IPS-18c (cell line): ENCODE data around the gene MND1.
"Not testable (repeated sequence)": the region's sequence is repeated elsewhere in the genome, so short reads cannot be mapped to it uniquely, and the experiment has no call there.

Experiments used
- H3K4me3 ChIP-seq: 2 replicates; pipeline ENCODE4 v1.7.0; 2013; ENCODE audit warnings: low read depth, mild to moderate bottlenecking, low read length, moderate library complexity; ENCODE audit not compliant: insufficient read depth
- H3K9me3 ChIP-seq: one replicate; pipeline ENCODE4 v1.6.1; 2013; ENCODE audit warnings: mild to moderate bottlenecking, low read length, moderate library complexity; ENCODE audit not compliant: control insufficient read depth, insufficient read depth

MND1 gene

GRCh38 chr4:153383131-153383530 lies 38.6 kb downstream of the MND1 start:
- H3K9me3 ChIP-seq, result no peaks in the 10 kb centered on the region
- no peak overlapping the region for H3K4me3 ChIP-seq

GRCh38 chr4:153384160-153384559 lies 39.7 kb downstream of the MND1 start:
- Histone ChIP-seq H3K9me3 (no peaks in the 10 kb centered on the region), H3K4me3 (no peak overlapping the region)

GRCh38 chr4:153385784-153386183 lies 41.3 kb downstream of the MND1 start:
- Histone ChIP-seq H3K4me3 (no peak overlapping the region), H3K9me3 (no peaks in the 10 kb centered on the region)

- Histone ChIP-seq H3K9me3 (peaks cover 4% of the 10 kb centered on the region), H3K4me3 (no peak overlapping the region)
These were observed 43.5 kb downstream of the MND1 start for GRCh38 chr4:153387981-153388380.

GRCh38 chr4:153393397-153393796 lies 48.9 kb downstream of the MND1 start:
- Histone ChIP-seq H3K4me3 (no peak overlapping the region), H3K9me3 (peaks cover 4% of the 10 kb centered on the region)

- peaks cover 4% of the 10 kb centered on the region for H3K9me3 ChIP-seq
- no peak overlapping the region for H3K4me3 ChIP-seq
These were observed 50.5 kb downstream of the MND1 start for GRCh38 chr4:153394945-153395344.

- no peaks in the 10 kb centered on the region for H3K9me3 ChIP-seq
- H3K4me3 ChIP-seq, result no peak overlapping the region
These were observed 54.2 kb downstream of the MND1 start for GRCh38 chr4:153398713-153399112.

GRCh38 chr4:153399358-153399757 lies 54.9 kb downstream of the MND1 start:
- Histone ChIP-seq H3K9me3 (no peaks in the 10 kb centered on the region), H3K4me3 (no peak overlapping the region)

- H3K4me3 ChIP-seq, result no peak overlapping the region
These were observed 57.0 kb downstream of the MND1 start for GRCh38 chr4:153401501-153401900.

GRCh38 chr4:153402366-153402765 lies 57.9 kb downstream of the MND1 start:
- Histone ChIP-seq H3K4me3 (no peak overlapping the region), H3K9me3 (peaks cover 2% of the 10 kb centered on the region)

More at GRCh38 chr4:153401501-153401900, 57.0 kb downstream of the MND1 start:
- peaks cover 2% of the 10 kb centered on the region for H3K9me3 ChIP-seq

GRCh38 chr4:153403726-153404125 lies 59.2 kb downstream of the MND1 start:
- Histone ChIP-seq H3K9me3 (peaks cover 2% of the 10 kb centered on the region), H3K4me3 (no peak overlapping the region)

GRCh38 chr4:153407906-153408305 lies 63.4 kb downstream of the MND1 start:
- no peak overlapping the region for H3K4me3 ChIP-seq
- H3K9me3 ChIP-seq, result peaks cover 2% of the 10 kb centered on the region

GRCh38 chr4:153408932-153409331 lies 64.4 kb downstream of the MND1 start:
- H3K9me3 ChIP-seq, result peaks cover 2% of the 10 kb centered on the region
- H3K4me3 ChIP-seq, result no peak overlapping the region

GRCh38 chr4:153409412-153409811 lies 64.9 kb downstream of the MND1 start:
- H3K4me3 ChIP-seq, result no peak overlapping the region

GRCh38 chr4:153409924-153410501 lies 65.5 kb downstream of the MND1 start:
- H3K4me3 ChIP-seq, result no peak overlapping the region
- H3K9me3 ChIP-seq, result peaks cover 2% of the 10 kb centered on the region

More at GRCh38 chr4:153409412-153409811, 64.9 kb downstream of the MND1 start:
- peaks cover 2% of the 10 kb centered on the region for H3K9me3 ChIP-seq

GRCh38 chr4:153413842-153414241 lies 69.4 kb downstream of the MND1 start:
- Histone ChIP-seq H3K9me3 (peaks cover 2% of the 10 kb centered on the region), H3K4me3 (no peak overlapping the region)

- not testable (repeated sequence) for H3K9me3 ChIP-seq, H3K4me3 ChIP-seq
These were observed 72.0 kb downstream of the MND1 start for GRCh38 chr4:153416456-153416855.

- Histone ChIP-seq H3K9me3 (peaks cover 2% of the 10 kb centered on the region), H3K4me3 (no peak overlapping the region)
These were observed 73.6 kb downstream of the MND1 start for GRCh38 chr4:153418121-153418520.

- H3K9me3 ChIP-seq, result peaks cover 2% of the 10 kb centered on the region
These were observed 74.1 kb downstream of the MND1 start for GRCh38 chr4:153418558-153418957.

More at GRCh38 chr4:153418558-153418957, 74.1 kb downstream of the MND1 start:
- no peak overlapping the region for H3K4me3 ChIP-seq
